HG03095 (cell line): ENCODE results near the gene SLAMF1.
"Not testable (repeated sequence)": the region's sequence is repeated elsewhere in the genome, so short reads cannot be mapped to it uniquely, and the experiment has no call there.

Experiments
- ATAC-seq: cut with Tn5 transposase; IDR thresholded peaks from one replicate; pipeline ENCODE4 v1.9.1; 2021; ENCODE audit warnings: moderate library complexity; ENCODE audit not compliant: unreplicated experiment

Gene SLAMF1

DNA sequence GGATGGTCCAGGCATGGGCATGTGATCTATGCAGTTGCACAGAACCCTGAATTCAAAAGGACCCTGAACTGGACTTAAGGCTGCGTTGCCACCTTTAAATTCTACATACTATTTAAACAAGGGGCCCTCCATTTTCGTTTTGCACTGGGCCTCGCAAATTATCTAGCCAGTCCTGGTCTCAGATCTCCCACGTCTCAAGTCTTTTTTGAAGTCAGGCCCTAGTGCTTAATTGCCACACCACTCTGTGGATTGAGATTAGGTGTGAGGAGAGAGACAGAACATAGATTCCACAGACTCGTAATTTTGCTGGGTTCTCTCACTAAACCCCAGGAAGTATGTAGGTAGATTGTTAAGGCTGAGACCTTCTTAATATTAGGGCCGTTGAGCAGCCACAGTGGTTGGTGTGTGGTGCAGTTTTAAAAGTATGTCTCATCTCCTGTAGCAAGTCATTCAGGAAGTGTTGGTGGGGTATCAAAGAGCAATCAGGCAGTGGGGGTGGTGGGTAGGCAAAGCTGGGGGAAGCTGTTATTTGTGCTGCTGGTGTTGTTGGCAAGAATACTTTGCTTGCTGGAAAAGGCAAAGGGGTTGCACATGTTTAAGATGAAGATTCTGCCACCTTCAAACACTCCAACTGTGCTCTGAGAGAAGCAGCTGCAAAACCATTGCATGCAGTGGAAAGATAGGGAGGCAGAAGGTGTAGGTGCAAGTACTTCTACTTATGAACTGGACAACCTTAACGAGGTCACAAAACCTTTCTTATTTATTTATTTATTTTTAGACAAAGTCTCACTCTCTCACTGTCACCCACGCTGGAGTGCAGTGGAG lies 78.8 kb downstream of the SLAMF1 start:
- no peak for ATAC-seq

DNA sequence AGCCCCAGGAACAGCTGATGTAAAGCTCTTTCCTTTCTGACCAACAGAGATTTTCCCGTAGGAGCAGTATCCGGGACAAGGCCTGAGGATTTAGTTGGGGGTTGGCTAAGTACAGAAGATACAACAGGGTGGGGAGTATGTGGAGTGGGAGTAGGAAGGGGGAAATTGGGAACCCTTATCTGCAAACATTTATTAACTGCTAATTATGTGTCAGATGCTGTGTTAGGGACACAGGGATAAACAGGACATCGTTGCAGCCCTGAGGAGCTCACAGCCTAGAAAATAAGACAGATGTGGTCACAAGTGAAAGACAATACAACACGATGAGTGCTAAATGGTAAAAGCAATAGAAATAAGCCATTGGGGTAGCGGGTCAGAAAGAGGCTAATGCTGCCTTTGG lies 79.5 kb downstream of the SLAMF1 start:
- no peak for ATAC-seq

DNA sequence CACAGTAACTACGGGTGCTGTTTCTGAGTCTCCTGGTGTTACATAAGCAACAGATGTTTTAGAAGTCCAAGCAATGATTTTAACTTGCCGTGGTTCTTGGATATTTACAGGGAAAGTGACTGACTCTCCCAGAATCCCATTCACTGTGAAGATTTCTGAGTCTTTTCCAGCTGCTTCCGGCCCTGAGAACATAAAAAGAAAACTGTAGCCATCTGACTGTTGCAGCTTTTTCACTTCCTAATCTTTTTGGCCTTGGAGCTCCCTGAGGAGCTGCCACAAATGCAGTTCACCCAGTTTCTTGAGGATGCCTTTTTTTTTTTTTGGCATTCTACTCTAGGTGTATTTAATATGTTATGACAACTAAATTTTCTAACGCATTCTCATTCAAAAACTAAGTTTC lies 81.3 kb downstream of the SLAMF1 start:
- no peak for ATAC-seq

DNA sequence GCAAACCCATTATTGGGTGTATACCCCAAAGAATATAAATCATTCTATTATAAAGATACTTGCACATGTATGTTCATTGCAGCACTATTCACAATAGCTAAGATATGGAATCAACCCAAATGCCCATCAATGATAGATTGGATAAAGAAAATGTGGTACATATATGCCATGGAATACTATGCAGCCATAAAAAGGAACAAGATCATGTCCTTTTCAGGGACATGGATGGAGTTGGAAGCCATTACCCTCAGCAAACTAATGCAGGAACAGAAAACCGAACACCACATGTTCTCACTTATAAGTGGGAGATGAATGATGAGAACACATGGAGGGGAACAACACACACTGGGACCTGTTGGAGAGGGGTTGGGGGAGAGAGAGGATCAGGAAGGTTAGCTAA lies 83.6 kb downstream of the SLAMF1 start:
- not testable (repeated sequence) for ATAC-seq

- not testable (repeated sequence) for ATAC-seq
Measured at GRCh38 chr1:160562745-160563144, 84.1 kb downstream of the SLAMF1 start.

DNA sequence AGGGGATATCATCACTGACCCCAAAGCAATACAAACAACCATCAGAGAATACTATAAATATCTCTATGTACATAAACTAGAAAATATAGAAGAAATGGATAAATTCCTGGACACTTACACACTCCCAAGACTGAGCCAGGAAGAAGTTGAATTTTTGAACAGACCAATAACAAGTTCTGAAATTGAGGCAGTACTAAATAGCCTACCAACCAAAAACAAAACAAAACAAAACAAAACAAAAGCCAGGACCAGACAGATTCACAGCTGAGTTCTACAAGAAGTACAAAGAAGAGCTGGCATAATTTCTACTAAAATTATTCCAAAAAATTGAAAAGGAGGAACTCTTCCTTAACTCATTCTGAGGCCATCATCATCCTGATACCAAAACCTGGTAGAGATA lies 86.0 kb downstream of the SLAMF1 start:
- no peak for ATAC-seq

- ATAC-seq, result no peak
Measured at GRCh38 chr1:160560045-160560705, 86.7 kb downstream of the SLAMF1 start.

- not testable (repeated sequence) for ATAC-seq
Measured at GRCh38 chr1:160559437-160559836, 87.4 kb downstream of the SLAMF1 start.

DNA sequence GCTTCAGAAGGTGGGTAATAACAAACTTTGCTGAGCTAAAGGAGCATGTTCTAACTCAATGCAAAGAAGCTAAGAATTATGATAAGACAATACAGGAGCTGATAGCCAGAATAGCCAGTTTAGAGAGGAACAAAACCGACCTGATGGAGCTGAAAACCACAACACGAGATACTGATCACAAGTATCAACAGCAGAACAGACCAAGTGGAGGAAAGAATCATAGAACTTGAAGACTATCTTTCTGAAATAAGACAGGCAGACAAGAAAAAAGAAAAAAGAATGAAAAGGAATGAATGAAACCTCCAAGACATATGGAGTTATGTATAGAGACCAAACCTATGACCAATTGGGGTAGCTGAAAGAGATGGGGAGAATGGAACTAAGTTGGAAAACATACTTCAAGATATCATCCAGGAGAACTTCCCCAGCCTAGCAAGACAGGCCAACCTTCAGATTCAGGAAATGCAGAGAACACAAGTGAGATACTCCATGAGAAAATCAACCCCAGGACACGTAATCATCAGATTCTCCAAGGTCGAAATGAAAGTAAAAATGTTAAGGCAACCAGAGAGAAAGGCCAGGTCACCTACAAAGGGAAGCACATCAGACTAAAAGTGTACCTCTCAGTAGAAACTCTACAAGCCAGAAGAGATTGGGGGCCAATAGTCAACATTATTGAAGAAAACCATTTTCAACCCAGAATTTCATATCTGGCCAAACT lies 88.0 kb downstream of the SLAMF1 start:
- no peak for ATAC-seq
